ENCODE results near the gene OBP2A.

Gene OBP2A

GRCh38 chr9:135516132-135516860 lies 29.6 kb upstream of the OBP2A start:
- DNase-seq: no peak
- no peaks in the 10 kb centered on the region for H3K27me3 ChIP-seq (ENCODE audit: insufficient read depth, low read length, poor library complexity)

DNA sequence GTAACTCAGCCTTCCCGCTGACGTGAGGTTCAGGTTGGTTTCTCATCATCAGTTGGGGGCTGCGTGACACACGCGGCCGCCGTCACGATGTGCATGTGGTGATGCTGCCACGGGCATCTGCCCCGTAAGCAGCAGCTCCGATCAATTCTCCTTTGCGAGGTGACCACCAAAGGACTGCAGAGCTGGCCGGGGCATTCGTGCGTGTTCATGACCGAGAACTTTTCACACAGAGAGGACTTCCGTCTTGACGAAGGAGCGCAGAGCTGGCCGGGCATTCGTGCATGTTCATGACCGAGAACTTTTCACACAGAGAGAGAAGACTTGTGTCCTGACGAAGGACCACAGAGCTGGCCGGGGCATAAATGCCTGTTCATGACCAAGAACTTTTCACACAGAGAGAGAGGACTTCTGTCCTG lies 28.5 kb upstream of the OBP2A start:
- TF ChIP-seq, protein P1, sequence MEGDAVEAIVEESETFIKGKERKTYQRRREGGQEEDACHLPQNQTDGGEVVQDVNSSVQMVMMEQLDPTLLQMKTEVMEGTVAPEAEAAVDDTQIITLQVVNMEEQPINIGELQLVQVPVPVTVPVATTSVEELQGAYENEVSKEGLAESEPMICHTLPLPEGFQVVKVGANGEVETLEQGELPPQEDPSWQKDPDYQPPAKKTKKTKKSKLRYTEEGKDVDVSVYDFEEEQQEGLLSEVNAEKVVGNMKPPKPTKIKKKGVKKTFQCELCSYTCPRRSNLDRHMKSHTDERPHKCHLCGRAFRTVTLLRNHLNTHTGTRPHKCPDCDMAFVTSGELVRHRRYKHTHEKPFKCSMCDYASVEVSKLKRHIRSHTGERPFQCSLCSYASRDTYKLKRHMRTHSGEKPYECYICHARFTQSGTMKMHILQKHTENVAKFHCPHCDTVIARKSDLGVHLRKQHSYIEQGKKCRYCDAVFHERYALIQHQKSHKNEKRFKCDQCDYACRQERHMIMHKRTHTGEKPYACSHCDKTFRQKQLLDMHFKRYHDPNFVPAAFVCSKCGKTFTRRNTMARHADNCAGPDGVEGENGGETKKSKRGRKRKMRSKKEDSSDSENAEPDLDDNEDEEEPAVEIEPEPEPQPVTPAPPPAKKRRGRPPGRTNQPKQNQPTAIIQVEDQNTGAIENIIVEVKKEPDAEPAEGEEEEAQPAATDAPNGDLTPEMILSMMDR (IDR thresholded peaks at IDR 0.05; ENCODE audit: borderline replicate concordance, extremely low read depth, low read length, poor library complexity, severe bottlenecking): no peak
- Histone ChIP-seq H3K4me3 (ENCODE audit: low read depth in 1 of 2, low read length in 2 of 2) (no peak overlapping the region), H2AFZ (ENCODE audit: low read depth, low read length) (no peak overlapping the region), H3K27me3 (ENCODE audit: insufficient read depth, low read length, poor library complexity) (no peaks in the 10 kb centered on the region), H3K27ac (ENCODE audit: low read length) (no peak overlapping the region), H3K9ac (ENCODE audit: low read depth, low read length) (no peak overlapping the region), H3K4me1 (ENCODE audit: insufficient read depth, low read length) (no peaks in the 10 kb centered on the region), H4K20me1 (ENCODE audit: insufficient read depth, low read length) (no peaks in the 10 kb centered on the region), H3K36me3 (ENCODE audit: insufficient read depth, low read length) (no peaks in the 10 kb centered on the region), H3K9me3 (ENCODE audit: insufficient read depth, low read length, severe bottlenecking) (no peaks in the 10 kb centered on the region), H3K4me2 (ENCODE audit: insufficient read depth, low read length) (no peak overlapping the region), H3K79me2 (ENCODE audit: insufficient read depth, low read length) (no peaks in the 10 kb centered on the region)
- ATAC-seq (ENCODE audit: insufficient read depth, low read depth) (no peak), DNase-seq (no peak)

More at GRCh38 chr9:135516132-135516860, 29.6 kb upstream of the OBP2A start:
- Histone ChIP-seq H4K20me1 (ENCODE audit: insufficient read depth, low read length) (no peaks in the 10 kb centered on the region), H2AFZ (ENCODE audit: low read depth, low read length) (no peak overlapping the region), H3K9me3 (ENCODE audit: insufficient read depth, low read length, severe bottlenecking) (no peaks in the 10 kb centered on the region), H3K4me1 (ENCODE audit: insufficient read depth, low read length) (no peaks in the 10 kb centered on the region), H3K4me2 (ENCODE audit: insufficient read depth, low read length) (no peak overlapping the region), H3K4me3 (ENCODE audit: low read depth in 1 of 2, low read length in 2 of 2) (no peak overlapping the region), H3K79me2 (ENCODE audit: insufficient read depth, low read length) (no peaks in the 10 kb centered on the region), H3K36me3 (ENCODE audit: insufficient read depth, low read length) (no peaks in the 10 kb centered on the region), H3K27ac (ENCODE audit: low read length) (no peak overlapping the region), H3K9ac (ENCODE audit: low read depth, low read length) (no peak overlapping the region)
- TF ChIP-seq, protein P1 (IDR thresholded peaks at IDR 0.05; ENCODE audit: borderline replicate concordance, extremely low read depth, low read length, poor library complexity, severe bottlenecking): no peak
- TF ChIP-seq EZH2 (IDR thresholded peaks at IDR 0.05; ENCODE audit: borderline replicate concordance, low read depth, low read length, severe bottlenecking): no peak
- ATAC-seq (ENCODE audit: insufficient read depth, low read depth): no peak

DNA sequence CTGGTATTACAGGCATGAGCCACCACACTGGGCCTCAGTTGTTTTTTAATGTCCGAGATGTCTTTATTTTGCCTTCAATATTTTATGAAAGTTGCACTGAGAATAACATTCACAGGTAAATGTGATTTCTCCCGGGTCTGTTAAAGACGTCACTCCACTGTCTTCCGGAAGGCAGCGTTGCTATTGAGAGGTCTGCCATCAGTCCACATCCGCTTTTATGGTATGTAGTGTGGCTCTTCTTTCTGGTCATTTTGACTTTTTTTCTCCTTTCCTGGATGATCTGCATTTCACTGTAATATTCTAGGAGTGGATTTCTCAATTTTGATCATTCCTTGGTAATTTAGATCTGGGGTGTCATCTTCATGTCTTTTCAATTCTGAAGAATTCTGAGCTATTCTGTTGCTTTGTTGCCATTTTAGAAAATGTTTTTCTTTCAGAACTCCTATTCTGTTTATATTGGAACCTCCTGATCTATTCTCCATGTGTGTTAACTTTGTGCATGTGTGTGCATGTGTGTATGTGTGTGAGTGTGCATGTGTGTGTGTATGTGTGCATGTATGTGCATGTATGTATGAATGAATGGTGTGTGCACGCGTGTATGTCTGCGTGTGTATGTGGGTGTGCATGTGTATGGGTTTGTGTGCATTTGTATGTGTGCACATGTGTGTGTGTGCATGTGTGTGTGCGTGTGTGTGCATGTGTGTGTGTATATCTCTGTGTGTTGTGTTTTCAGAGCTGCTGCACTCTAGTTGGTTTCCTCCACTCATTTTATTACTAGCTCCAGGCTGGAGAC lies 26.6 kb upstream of the OBP2A start:
- no peak for TF ChIP-seq EZH2 (IDR thresholded peaks at IDR 0.05; ENCODE audit: borderline replicate concordance, low read depth, low read length, severe bottlenecking)
- TF ChIP-seq, protein P1 (IDR thresholded peaks at IDR 0.05; ENCODE audit: borderline replicate concordance, extremely low read depth, low read length, poor library complexity, severe bottlenecking): no peak
- no peak for DNase-seq
- H3K27me3 ChIP-seq (ENCODE audit: insufficient read depth, low read length, poor library complexity): no peaks in the 10 kb centered on the region

More for the DNA sequence above, 26.6 kb upstream of the OBP2A start:
- no peak overlapping the region for H3K27ac ChIP-seq (ENCODE audit: low read length)
- no peaks in the 10 kb centered on the region for H3K36me3 ChIP-seq (ENCODE audit: insufficient read depth, low read length)
- no peak overlapping the region for H3K9ac ChIP-seq (ENCODE audit: low read depth, low read length)
- H3K79me2 ChIP-seq (ENCODE audit: insufficient read depth, low read length): no peaks in the 10 kb centered on the region
- no peak overlapping the region for H2AFZ ChIP-seq (ENCODE audit: low read depth, low read length)
- no peak overlapping the region for H3K4me3 ChIP-seq (ENCODE audit: low read depth in 1 of 2, low read length in 2 of 2)
- H3K9me3 ChIP-seq (ENCODE audit: insufficient read depth, low read length, severe bottlenecking): no peaks in the 10 kb centered on the region
- no peaks in the 10 kb centered on the region for H4K20me1 ChIP-seq (ENCODE audit: insufficient read depth, low read length)
- no peaks in the 10 kb centered on the region for H3K4me1 ChIP-seq (ENCODE audit: insufficient read depth, low read length)
- ATAC-seq (ENCODE audit: insufficient read depth, low read depth): no peak
- H3K4me2 ChIP-seq (ENCODE audit: insufficient read depth, low read length): no peak overlapping the region

All from DND-41 (cell line).